IMR-90 (cell line): ENCODE measurements around the gene PLXDC2. TPM values are rescaled to one million over a fixed set of nuclear protein-coding genes. Genes with fewer than 3 reads are reported as not detected.

Source experiments
- ATAC-seq: fragments of 200-7000 bp; cut with Tn5 transposase; 2 replicates; pipeline ENCODE4 v1.9.1; 2020; ENCODE audit warnings: low read depth, mild to moderate bottlenecking, moderate library complexity
- BruUV-seq: library from RNA; stranded (reverse); fragments of 400-500 nt; replicated peaks from 2 replicates; lab custom pipeline; 2021; lab: Mats Ljungman, UMichigan
- CTCF ChIA-PET: fragments of 300-600 bp; formaldehyde crosslinking; extraction: SDS; loops from one replicate; lab custom pipeline; 2021; ENCODE audit warnings: antibody characterized with exemption; lab: Yijun Ruan, JAX
- POLR2A ChIA-PET: fragments of 300-600 bp; sonication (Branson Sonifier 250); formaldehyde crosslinking; loops from one replicate; lab custom pipeline; 2022; ENCODE audit warnings: antibody characterized with exemption; ENCODE audit not compliant: unreplicated experiment; lab: Charles Lee
- DNase-seq: peaks from one replicate; pipeline ENCODE4 v3.0.0; 2013
- H2AFZ ChIP-seq: replicated peaks from 2 replicates; pipeline ENCODE3; 2013; ENCODE audit warnings: low read length, mild to moderate bottlenecking; ENCODE audit not compliant: poor library complexity
- H2AK5ac ChIP-seq: 2 replicates; pipeline ENCODE4 v1.6.1; 2013; ENCODE audit warnings: low read depth, low read length, inconsistent platforms
- H2AK9ac ChIP-seq: replicated peaks from 2 replicates; pipeline ENCODE3; 2013; ENCODE audit warnings: mild to moderate bottlenecking, low read depth, low read length, moderate library complexity; ENCODE audit not compliant: poor library complexity
- H2BK120ac ChIP-seq: 2 replicates; pipeline ENCODE4 v1.6.1; 2013; ENCODE audit warnings: low read depth, low read length, inconsistent platforms
- H2BK15ac ChIP-seq: 3 replicates; pipeline ENCODE4 v1.6.1; 2013; ENCODE audit warnings: low read depth, low read length, inconsistent platforms
- H2BK20ac ChIP-seq: 2 replicates; pipeline ENCODE4 v1.6.1; 2013; ENCODE audit warnings: low read depth, mild to moderate bottlenecking, inconsistent platforms, low read length, moderate library complexity
- H2BK5ac ChIP-seq: 2 replicates; pipeline ENCODE4 v1.6.1; 2013; ENCODE audit warnings: mild to moderate bottlenecking, low read depth, low read length, inconsistent platforms; ENCODE audit not compliant: poor library complexity, severe bottlenecking
- H3K14ac ChIP-seq: replicated peaks from 2 replicates; pipeline ENCODE4 v1.6.1; 2013; ENCODE audit warnings: low read depth, low read length, inconsistent platforms
- H3K18ac ChIP-seq: 2 replicates; pipeline ENCODE4 v1.6.1; 2013; ENCODE audit warnings: low read depth, low read length, control low read depth
- H3K23ac ChIP-seq: 2 replicates; pipeline ENCODE4 v1.6.1; 2013; ENCODE audit warnings: low read depth, low read length, inconsistent platforms
- H3K27ac ChIP-seq: 2 replicates; pipeline ENCODE4 v1.5.1; 2013; ENCODE audit warnings: mild to moderate bottlenecking, control low read depth, low read length; ENCODE audit not compliant: insufficient read depth
- H3K27me3 ChIP-seq: 2 replicates; pipeline ENCODE4 v1.6.1; 2013; ENCODE audit warnings: low read length; ENCODE audit not compliant: control insufficient read depth, insufficient read depth
- H3K36me3 ChIP-seq: 2 replicates; pipeline ENCODE4 v1.6.1; 2013; ENCODE audit warnings: low read length, mixed read lengths; ENCODE audit not compliant: control insufficient read depth, insufficient read depth
- H3K4ac ChIP-seq: 2 replicates; pipeline ENCODE4 v1.6.1; 2013; ENCODE audit warnings: low read depth, low read length, inconsistent platforms
- H3K4me1 ChIP-seq: 2 replicates; pipeline ENCODE4 v1.6.1; 2013; ENCODE audit warnings: low read length, mixed read lengths; ENCODE audit not compliant: control insufficient read depth, insufficient read depth
- H3K4me2 ChIP-seq: 2 replicates; pipeline ENCODE4 v1.6.1; 2013; ENCODE audit warnings: low read depth, mild to moderate bottlenecking, control low read depth, low read length, moderate library complexity
- H3K4me3 ChIP-seq: 2 replicates; pipeline ENCODE4 v1.5.1; 2013; ENCODE audit warnings: low read depth, mild to moderate bottlenecking, control low read depth, low read length, moderate library complexity; ENCODE audit not compliant: insufficient read depth
- H3K56ac ChIP-seq: 2 replicates; pipeline ENCODE4 v1.6.1; 2013; ENCODE audit warnings: low read length, inconsistent platforms; ENCODE audit not compliant: insufficient read depth; ENCODE audit errors: extremely low read depth
- H3K79me1 ChIP-seq, 2 experiments: 2 replicates each; pipeline ENCODE4 v1.6.1; 2013; ENCODE audit warnings: low read length in 2 of 2, inconsistent platforms in 1 of 2, low read depth in 1 of 2
- H3K9ac ChIP-seq: 2 replicates; pipeline ENCODE4 v1.6.1; 2013; ENCODE audit warnings: low read depth, low read length, control low read depth
- H3K9me1 ChIP-seq: 2 replicates; pipeline ENCODE4 v1.6.1; 2013; ENCODE audit warnings: low read length, inconsistent platforms; ENCODE audit not compliant: insufficient read depth
- H3K9me3 ChIP-seq: 2 replicates; pipeline ENCODE4 v1.6.1; 2013; ENCODE audit warnings: low read length; ENCODE audit not compliant: control insufficient read depth, insufficient read depth
- H4K20me1 ChIP-seq: 2 replicates; pipeline ENCODE4 v1.6.1; 2013; ENCODE audit warnings: low read length, inconsistent platforms; ENCODE audit not compliant: insufficient read depth
- H4K5ac ChIP-seq: 2 replicates; pipeline ENCODE4 v1.6.1; 2013; ENCODE audit warnings: mild to moderate bottlenecking, low read depth, low read length, control low read depth
- H4K8ac ChIP-seq, 2 experiments: 2 replicates each; pipeline ENCODE4 v1.6.1; 2013; ENCODE audit warnings: low read depth in 2 of 2, low read length in 2 of 2, control low read depth in 1 of 2, inconsistent platforms in 1 of 2
- H4K91ac ChIP-seq: 2 replicates; pipeline ENCODE4 v1.6.1; 2013; ENCODE audit warnings: low read depth, low read length, inconsistent platforms; ENCODE audit not compliant: insufficient read depth
- BHLHE40 ChIP-seq: fragments of 150-350 bp; IDR thresholded peaks from 2 replicates; pipeline ENCODE4 v1.6.1; 2016; ENCODE audit warnings: mild to moderate bottlenecking, low read depth, low read length
- CEBPB ChIP-seq: IDR thresholded peaks from 2 replicates; pipeline ENCODE4 v1.6.1; 2012; ENCODE audit warnings: low read depth, low read length, improper control_type of control experiment
- CHD1 ChIP-seq: IDR thresholded peaks from 2 replicates; pipeline ENCODE4 v1.6.1; 2012; ENCODE audit warnings: low read depth, low read length, improper control_type of control experiment
- FOS ChIP-seq: fragments of 150-350 bp; IDR thresholded peaks from 2 replicates; pipeline ENCODE4 v1.6.1; 2016; ENCODE audit warnings: low read depth, low read length
- MAFK ChIP-seq: IDR thresholded peaks from 2 replicates; pipeline ENCODE4 v1.6.1; 2012; ENCODE audit warnings: low read depth, low read length, improper control_type of control experiment
- MAZ ChIP-seq: IDR thresholded peaks from 2 replicates; pipeline ENCODE4 v1.6.1; 2012; ENCODE audit warnings: low read depth, mild to moderate bottlenecking, low read length, improper control_type of control experiment, moderate library complexity, borderline replicate concordance
- MXI1 ChIP-seq: IDR thresholded peaks from 2 replicates; pipeline ENCODE4 v1.6.1; 2012; ENCODE audit warnings: low read depth, mild to moderate bottlenecking, low read length, moderate library complexity, borderline replicate concordance
- NFE2L2 ChIP-seq: fragments of 150-350 bp; IDR thresholded peaks from 2 replicates; pipeline ENCODE4 v1.6.1; 2016; ENCODE audit warnings: low read depth, mild to moderate bottlenecking, low read length
- POLR2A ChIP-seq: IDR thresholded peaks from 2 replicates; pipeline ENCODE4 v1.6.1; 2012; ENCODE audit warnings: mild to moderate bottlenecking, low read depth, low read length
- RAD21 ChIP-seq: IDR thresholded peaks from 2 replicates; pipeline ENCODE4 v1.6.1; 2012; ENCODE audit warnings: low read length, improper control_type of control experiment
- RCOR1 ChIP-seq: IDR thresholded peaks from 2 replicates; pipeline ENCODE4 v1.6.1; 2012; ENCODE audit warnings: mild to moderate bottlenecking, low read length, improper control_type of control experiment; ENCODE audit not compliant: insufficient replicate concordance
- RFX5 ChIP-seq: IDR thresholded peaks from 2 replicates; pipeline ENCODE4 v1.8.0; 2012; ENCODE audit warnings: low read depth, mild to moderate bottlenecking, low read length, moderate library complexity
- SMC3 ChIP-seq: fragments of 150-350 bp; IDR thresholded peaks from 2 replicates; pipeline ENCODE4 v1.6.1; 2016; ENCODE audit warnings: low read depth, mild to moderate bottlenecking, antibody characterized with exemption, low read length, moderate library complexity
- WGBS, 2 experiments: methylation state at CpG; one replicate each; pipeline versions ENCODE4 v1.1.5 to v1.1.7; 2013; ENCODE audit warnings: missing lambda C conversion rate in 2 of 2; ENCODE audit not compliant: insufficient read length in 1 of 2; ENCODE audit errors: extremely low coverage in 2 of 2; 5-methylcytosine and 5-hydroxymethylcytosine counted together
- dilution Hi-C: fragments of 300-500 bp; cut with HindIII; formaldehyde crosslinking; loops from one replicate; pipeline ENCODE4 v1.14.3; 2018; ENCODE audit warnings: low sequenced_read_pairs; ENCODE audit not compliant: unreplicated experiment
- in situ Hi-C: fragments of 300-500 bp; cut with MboI; formaldehyde crosslinking; loops from 3 replicates; pipeline ENCODE4 v1.14.3; 2019; ENCODE audit warnings: low sequenced_read_pairs, inconsistent platforms, mixed read lengths
- intact Hi-C: fragments of 100-400 bp; cut with micrococcal nuclease; formaldehyde crosslinking; loops from 2 replicates; pipeline ENCODE4 v1.10.0; 2022
- polyA plus RNA-seq, 3 experiments: library from polyadenylated mRNA; depleted of rRNA; stranded (reverse); fragments of >200 nt; gene quantifications; 2 replicates each; pipeline ENCODE4 v1.2.3, GENCODE V29; 2012; ENCODE audit warnings: low replicate concordance in 1 of 3
- total RNA-seq: library from RNA; depleted of rRNA; stranded (reverse); fragments of >200 nt; gene quantifications from 2 replicates; pipeline ENCODE4 v1.2.3, GENCODE V29; 2012
- TF ChIP-seq, protein P1 (sequence below): conservative IDR thresholded peaks from 2 replicates; pipeline ENCODE4 v1.5.1; 2012; ENCODE audit warnings: mild to moderate bottlenecking, low read depth, low read length, improper control_type of control experiment
- TF ChIP-seq, protein P2 (sequence below): fragments of 150-350 bp; IDR thresholded peaks from 2 replicates; pipeline ENCODE4 v1.6.1; 2017; ENCODE audit warnings: mild to moderate bottlenecking, antibody characterized with exemption, low read length, low read depth
- TF ChIP-seq, protein P3 (sequence below): fragments of 150-350 bp; IDR thresholded peaks from 2 replicates; pipeline ENCODE4 v1.6.1; 2016; ENCODE audit warnings: low read depth, mild to moderate bottlenecking, low read length, moderate library complexity, borderline replicate concordance

The PLXDC2 gene
- total and polyA plus RNA-seq, 2 of the 4 experiments (the other 2 are of a cell fraction) = 3.2 to 6.1 TPM

DNA sequence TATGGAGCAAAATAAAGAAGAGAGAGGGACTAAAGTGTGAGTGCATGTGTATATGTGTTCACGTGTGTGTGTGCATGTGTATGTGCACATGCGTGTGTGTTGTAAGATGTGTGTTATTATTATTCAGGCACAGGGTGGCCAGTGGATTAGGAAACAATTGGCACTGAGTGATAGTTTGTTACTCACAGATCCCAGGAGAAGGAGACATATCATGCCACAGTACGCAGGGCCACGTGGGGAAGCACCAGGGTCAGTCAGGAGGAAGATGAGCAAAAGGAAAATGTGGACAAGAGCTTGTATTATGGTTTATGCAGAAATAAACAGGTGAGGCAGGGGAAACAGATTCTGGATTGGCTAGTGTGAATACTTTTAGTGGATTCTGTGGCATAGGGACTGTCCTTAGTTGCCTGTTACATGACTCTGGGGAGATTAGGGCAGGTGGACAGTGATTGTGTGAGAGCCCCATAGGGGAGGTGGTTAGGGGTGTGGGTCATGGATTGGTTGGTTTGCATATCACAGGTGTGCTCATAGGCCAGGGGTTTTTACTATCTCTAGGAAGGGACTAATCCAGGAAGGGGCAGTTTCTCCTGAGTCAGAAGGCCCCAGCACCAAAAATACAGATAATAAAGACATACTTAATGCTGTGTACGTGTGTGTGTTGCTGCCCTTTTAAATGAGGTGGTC lies 90.0 kb downstream of the PLXDC2 start:
- dilution Hi-C loops = no loop called here
- Histone ChIP-seq H2BK20ac (no peak overlapping the region), H3K4me1 (peaks cover 7% of the 10 kb centered on the region), H3K23ac (no peak overlapping the region), H2AK5ac (no peak overlapping the region), H3K14ac (no peak overlapping the region), H3K36me3 (no peaks in the 10 kb centered on the region), H3K4me3 (no peak overlapping the region), H4K20me1 (no peaks in the 10 kb centered on the region), H4K91ac (no peak overlapping the region), H3K9me3 (no peaks in the 10 kb centered on the region), H4K8ac (no peak overlapping the region), H3K79me1 (peaks cover 0 to 2% of the 10 kb centered on the region in 2 experiments; a peak in 1 of 4 replicates), H3K27me3 (no peaks in the 10 kb centered on the region), H3K4ac (no peak overlapping the region), H2BK5ac (no peak overlapping the region), H2AK9ac (no peak overlapping the region), H3K56ac (no peak overlapping the region), H3K4me2 (no peak overlapping the region), H2BK15ac (no peak overlapping the region), H3K18ac (no peak overlapping the region), H2AFZ (no peak overlapping the region), H3K27ac (no peak overlapping the region), H3K9me1 (no peaks in the 10 kb centered on the region), H3K9ac (no peak overlapping the region), H4K5ac (no peak overlapping the region), H2BK120ac (no peak overlapping the region)
- DNase-seq = no peak
- TF ChIP-seq BHLHE40 (no peak), NFE2L2 (no peak), POLR2A (no peak), MAFK (no peak), CHD1 (no peak), SMC3 (no peak), CEBPB (no peak), RCOR1 (no peak), RAD21 (no peak), FOS (no peak), RFX5 (no peak), MAZ (no peak), MXI1 (no peak)
- TF ChIP-seq, protein P1, sequence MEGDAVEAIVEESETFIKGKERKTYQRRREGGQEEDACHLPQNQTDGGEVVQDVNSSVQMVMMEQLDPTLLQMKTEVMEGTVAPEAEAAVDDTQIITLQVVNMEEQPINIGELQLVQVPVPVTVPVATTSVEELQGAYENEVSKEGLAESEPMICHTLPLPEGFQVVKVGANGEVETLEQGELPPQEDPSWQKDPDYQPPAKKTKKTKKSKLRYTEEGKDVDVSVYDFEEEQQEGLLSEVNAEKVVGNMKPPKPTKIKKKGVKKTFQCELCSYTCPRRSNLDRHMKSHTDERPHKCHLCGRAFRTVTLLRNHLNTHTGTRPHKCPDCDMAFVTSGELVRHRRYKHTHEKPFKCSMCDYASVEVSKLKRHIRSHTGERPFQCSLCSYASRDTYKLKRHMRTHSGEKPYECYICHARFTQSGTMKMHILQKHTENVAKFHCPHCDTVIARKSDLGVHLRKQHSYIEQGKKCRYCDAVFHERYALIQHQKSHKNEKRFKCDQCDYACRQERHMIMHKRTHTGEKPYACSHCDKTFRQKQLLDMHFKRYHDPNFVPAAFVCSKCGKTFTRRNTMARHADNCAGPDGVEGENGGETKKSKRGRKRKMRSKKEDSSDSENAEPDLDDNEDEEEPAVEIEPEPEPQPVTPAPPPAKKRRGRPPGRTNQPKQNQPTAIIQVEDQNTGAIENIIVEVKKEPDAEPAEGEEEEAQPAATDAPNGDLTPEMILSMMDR = no peak
- TF ChIP-seq, protein P2, sequence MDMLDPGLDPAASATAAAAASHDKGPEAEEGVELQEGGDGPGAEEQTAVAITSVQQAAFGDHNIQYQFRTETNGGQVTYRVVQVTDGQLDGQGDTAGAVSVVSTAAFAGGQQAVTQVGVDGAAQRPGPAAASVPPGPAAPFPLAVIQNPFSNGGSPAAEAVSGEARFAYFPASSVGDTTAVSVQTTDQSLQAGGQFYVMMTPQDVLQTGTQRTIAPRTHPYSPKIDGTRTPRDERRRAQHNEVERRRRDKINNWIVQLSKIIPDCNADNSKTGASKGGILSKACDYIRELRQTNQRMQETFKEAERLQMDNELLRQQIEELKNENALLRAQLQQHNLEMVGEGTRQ = no peak
- TF ChIP-seq, protein P3, sequence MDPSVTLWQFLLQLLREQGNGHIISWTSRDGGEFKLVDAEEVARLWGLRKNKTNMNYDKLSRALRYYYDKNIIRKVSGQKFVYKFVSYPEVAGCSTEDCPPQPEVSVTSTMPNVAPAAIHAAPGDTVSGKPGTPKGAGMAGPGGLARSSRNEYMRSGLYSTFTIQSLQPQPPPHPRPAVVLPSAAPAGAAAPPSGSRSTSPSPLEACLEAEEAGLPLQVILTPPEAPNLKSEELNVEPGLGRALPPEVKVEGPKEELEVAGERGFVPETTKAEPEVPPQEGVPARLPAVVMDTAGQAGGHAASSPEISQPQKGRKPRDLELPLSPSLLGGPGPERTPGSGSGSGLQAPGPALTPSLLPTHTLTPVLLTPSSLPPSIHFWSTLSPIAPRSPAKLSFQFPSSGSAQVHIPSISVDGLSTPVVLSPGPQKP = no peak
- BruUV-seq = no TSS peak
- ChIA-PET POLR2A (no interaction called here), CTCF (no interaction called here)
- 97% methylated on average over 4 of the region's 5 CpGs; no CpG with 5 or more reads in 1 of the 2 experiments for WGBS, 2 experiments
- ATAC-seq = no peak
- intact Hi-C loops = no loop called here
- in situ Hi-C loops = no loop called here
